RWPE1 (cell line): Measurements from ENCODE around the gene LGALS3.

ENCODE experiments used
- CTCF ChIA-PET: fragments of 350-600 bp; sonication (Branson Sonifier 250); formaldehyde crosslinking; extraction: SDS; loops from one replicate; lab custom pipeline; 2021; lab: Yijun Ruan, JAX
- POLR2A ChIA-PET: fragments of 400-600 bp; formaldehyde crosslinking; extraction: SDS; loops from one replicate; lab custom pipeline; 2020; ENCODE audit warnings: antibody characterized with exemption; ENCODE audit not compliant: low non-redundant PET; lab: Yijun Ruan, JAX
- DNase-seq: peaks from one replicate; pipeline ENCODE4 v3.0.0; 2012; ENCODE audit warnings: low spot score
- H3K27ac ChIP-seq: fragments of 450-650 bp; 2 replicates; pipeline ENCODE4 v1.5.1; 2017
- TF ChIP-seq, protein P1 (sequence below): fragments of 450-650 bp; conservative IDR thresholded peaks from 2 replicates; pipeline ENCODE4 v1.5.1; 2017; ENCODE audit warnings: low read depth, mild to moderate bottlenecking

Gene LGALS3

DNA sequence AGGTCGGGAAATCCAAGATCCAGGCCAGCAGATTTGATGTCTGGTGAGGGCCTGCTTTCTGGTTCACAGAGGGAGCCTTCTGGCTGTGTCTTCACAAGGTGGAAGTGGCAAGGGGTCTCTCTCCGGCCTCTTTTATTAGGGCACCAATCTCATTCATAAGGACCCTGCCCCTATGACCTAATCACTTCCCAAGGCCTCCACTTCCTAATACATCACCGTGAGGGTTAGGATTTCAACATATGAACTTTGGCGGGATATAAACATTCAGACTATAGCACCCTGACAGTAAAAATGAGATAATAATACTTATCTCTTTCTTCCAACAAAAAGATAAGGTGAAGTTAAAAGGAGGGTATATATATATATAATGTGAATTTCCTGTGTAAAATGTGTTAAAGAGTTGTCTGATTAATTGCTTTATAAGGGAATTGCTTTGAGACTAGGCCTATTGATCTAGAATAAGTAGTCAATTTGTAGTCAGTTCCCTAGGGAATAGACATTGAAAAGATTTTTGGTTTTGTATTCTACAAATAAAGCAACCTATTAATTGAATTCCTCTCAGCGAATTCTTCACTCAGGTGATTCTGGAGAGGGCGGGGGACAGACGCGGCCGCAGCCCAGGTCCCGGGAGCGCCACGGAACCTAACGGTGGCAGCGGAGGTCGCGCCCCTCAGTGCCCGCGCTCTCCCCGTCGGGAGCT lies 516 bp upstream of the LGALS3 start:
- TF ChIP-seq, protein P1, sequence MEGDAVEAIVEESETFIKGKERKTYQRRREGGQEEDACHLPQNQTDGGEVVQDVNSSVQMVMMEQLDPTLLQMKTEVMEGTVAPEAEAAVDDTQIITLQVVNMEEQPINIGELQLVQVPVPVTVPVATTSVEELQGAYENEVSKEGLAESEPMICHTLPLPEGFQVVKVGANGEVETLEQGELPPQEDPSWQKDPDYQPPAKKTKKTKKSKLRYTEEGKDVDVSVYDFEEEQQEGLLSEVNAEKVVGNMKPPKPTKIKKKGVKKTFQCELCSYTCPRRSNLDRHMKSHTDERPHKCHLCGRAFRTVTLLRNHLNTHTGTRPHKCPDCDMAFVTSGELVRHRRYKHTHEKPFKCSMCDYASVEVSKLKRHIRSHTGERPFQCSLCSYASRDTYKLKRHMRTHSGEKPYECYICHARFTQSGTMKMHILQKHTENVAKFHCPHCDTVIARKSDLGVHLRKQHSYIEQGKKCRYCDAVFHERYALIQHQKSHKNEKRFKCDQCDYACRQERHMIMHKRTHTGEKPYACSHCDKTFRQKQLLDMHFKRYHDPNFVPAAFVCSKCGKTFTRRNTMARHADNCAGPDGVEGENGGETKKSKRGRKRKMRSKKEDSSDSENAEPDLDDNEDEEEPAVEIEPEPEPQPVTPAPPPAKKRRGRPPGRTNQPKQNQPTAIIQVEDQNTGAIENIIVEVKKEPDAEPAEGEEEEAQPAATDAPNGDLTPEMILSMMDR, result no peak
- POLR2A ChIA-PET, result interaction anchor here (2.3 to 2.4 kb wide), 2 partner anchors 20 to 25 kb away, joined by 7 to 16 read pairs; no protein-coding TSS in a partner anchor
- peak overlapping the region; percentile 88 for H3K27ac ChIP-seq
- no peak for DNase-seq
- CTCF ChIA-PET, result interaction anchor here (1.5 kb wide), 1 partner anchor 37 kb away, joined by 4 read pairs; no protein-coding TSS in a partner anchor

DNA sequence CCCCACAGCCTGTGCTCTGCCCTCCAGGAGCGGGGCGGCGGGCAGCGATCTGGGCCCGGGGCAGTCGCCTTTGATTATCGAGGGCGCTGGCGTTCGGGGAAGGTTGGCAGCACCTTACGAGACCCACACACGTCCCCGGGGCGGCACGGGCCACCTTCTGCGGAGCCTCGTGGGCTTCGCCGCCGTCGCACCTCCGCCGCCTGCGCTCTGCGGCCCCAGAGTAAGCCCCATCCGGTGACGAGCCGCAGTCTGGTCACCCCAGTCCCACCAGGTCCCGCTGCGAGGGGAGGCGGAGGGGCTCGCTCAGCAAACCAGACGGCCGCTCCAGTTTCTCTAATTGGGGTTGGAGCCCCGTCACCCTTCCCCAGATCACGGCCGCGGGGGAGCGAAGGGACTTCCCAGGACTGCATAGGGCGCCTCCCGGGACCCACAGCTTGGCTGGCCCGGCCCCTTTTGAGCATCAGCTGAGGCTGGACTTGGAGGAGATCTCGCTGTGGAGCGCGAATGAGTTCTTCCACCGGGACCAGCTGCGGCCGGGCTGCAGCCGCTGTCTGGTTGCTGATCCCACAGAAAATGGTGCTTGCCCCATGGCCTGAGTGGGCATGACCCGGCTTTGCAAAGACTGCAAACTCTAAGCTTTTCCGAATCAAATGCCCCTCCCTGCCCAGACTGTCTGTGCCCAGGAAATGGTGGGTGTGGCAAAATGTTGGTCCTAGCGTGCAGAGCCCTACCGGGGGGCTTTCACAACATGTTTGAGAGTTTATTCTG lies 560 bp downstream of the LGALS3 start:
- peak overlapping the region; percentile 88 for H3K27ac ChIP-seq
- peak; percentile 59 for DNase-seq
- POLR2A ChIA-PET, result interaction anchor here (2.3 to 2.4 kb wide), 2 partner anchors 22 to 26 kb away, joined by 7 to 16 read pairs; no protein-coding TSS in a partner anchor
- CTCF ChIA-PET, result interaction anchor here (0.7 to 1.5 kb wide), 4 partner anchors 31 to 955 kb away, joined by 3 to 4 read pairs (median 4); no protein-coding TSS in a partner anchor
- TF ChIP-seq, protein P1, result no peak

DNA sequence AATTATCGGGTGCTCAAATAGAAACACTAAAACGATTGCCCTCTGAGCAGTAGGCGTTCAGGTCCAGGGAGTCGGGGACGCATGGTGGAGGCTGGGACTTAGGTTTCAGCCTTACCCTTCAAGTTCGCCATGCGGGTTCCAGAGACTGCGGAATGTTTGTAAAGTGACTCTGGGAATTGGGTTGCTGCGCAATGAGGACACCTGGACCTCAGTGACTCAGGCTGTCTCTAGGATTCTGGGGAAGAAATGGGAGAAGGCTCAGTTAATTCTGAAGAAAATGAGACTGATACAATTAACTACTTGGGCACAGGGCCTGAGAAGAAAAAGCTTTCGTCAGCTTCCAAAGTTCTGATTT lies 1.1 kb downstream of the LGALS3 start:
- peak overlapping the region; percentile 88 for H3K27ac ChIP-seq
- TF ChIP-seq, protein P1, result no peak
- ChIA-PET CTCF (interaction anchor here (0.7 to 1.0 kb wide), 3 partner anchors 31 to 955 kb away, joined by 3 to 4 read pairs (median 3); no protein-coding TSS in a partner anchor), POLR2A (interaction anchor here (2.3 to 2.4 kb wide), 2 partner anchors 22 to 27 kb away, joined by 7 to 16 read pairs; no protein-coding TSS in a partner anchor)
- DNase-seq, result peak; percentile 66

DNA sequence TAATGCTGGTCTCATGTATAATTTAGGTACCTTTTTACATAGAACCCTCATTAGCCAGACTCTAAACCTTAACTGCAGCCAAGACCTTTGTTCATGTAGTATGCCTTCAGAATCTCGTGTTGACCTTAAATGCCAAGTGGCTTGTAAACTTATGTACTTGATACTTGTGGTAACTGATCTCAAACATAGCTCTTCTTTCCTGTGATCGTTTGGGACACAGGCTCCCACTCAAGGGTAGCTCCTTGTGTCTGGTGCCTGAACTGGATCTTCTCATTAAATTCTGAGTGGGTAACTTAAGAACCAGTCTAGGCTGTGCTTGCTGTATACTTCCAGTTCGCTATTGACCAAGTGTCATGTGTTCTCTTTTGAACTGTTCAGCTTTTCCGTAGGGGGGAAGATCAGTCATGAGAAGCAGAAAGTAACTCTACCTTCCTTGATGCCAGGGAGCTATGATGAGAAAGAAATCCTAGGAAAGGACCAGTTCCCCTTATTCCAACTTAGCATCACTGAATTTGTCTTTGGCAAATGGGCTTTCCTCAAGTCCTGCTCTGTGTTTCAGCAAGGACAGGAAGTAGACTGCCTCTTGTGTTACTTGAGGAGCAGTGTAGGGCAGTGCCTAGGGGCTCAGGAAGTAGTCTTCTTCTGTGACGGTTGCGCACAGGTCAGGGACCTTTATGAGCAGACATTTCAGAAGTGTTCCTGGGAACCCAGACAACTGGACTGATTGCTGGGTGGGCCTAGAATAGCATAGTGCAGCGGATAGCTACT lies 2.5 kb downstream of the LGALS3 start:
- H3K27ac ChIP-seq, result no peak overlapping the region
- CTCF ChIA-PET, result interaction anchor here (0.5 to 1.1 kb wide), 6 partner anchors 29 to 102 kb away, joined by 3 to 8 read pairs (median 3); no protein-coding TSS in a partner anchor
- POLR2A ChIA-PET, result no interaction called here
- DNase-seq, result no peak
- TF ChIP-seq, protein P1, result no peak

DNA sequence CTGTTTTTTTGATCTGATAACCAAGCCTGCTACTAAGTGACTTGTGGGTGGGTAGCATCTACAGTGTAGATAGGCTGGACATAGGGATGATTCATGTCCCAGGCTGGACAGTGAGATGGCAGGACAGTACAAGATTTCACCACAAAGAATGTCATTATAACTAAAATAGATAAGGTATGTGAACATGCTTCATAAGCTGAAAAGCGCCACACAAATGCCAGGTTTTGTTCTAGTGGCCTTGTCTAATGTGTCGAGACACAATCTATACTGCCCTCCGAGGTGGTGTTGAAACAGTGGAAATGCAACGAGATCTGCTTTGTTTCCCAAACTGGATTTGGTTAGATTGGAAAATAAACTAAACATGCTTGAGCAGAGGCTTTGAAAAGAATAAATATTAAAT lies 4.4 kb downstream of the LGALS3 start:
- no peak overlapping the region for H3K27ac ChIP-seq
- TF ChIP-seq, protein P1, result no peak
- ChIA-PET CTCF (interaction anchor here (0.5 to 0.9 kb wide), 4 partner anchors 13 to 364 kb away, joined by 3 read pairs; no protein-coding TSS in a partner anchor), POLR2A (interaction anchor here (0.6 kb wide), 1 partner anchor 31 kb away, joined by 4 read pairs; no protein-coding TSS in a partner anchor)
- no peak for DNase-seq
